LNCaP clone FGC (cell line): Measurements from ENCODE around the gene PALLD.

ENCODE experiments used
- DNase-seq: peaks from one replicate; pipeline ENCODE4 v3.0.0-alpha.2; 2011; ENCODE audit warnings: low read depth
- H3K4me3 ChIP-seq: 2 replicates; pipeline ENCODE4 v1.5.1; 2011; ENCODE audit warnings: mild to moderate bottlenecking, low read depth, low read length, control low read depth
- CTCF ChIP-seq: IDR thresholded peaks from 2 replicates; pipeline ENCODE4 v1.5.1; 2012; ENCODE audit warnings: mild to moderate bottlenecking; ENCODE audit not compliant: control insufficient read depth, insufficient read depth; ENCODE audit errors: extremely low read depth

The PALLD gene

GRCh38 chr4:168715896-168716295 lies 219.0 kb downstream of the PALLD start:
- H3K4me3 ChIP-seq = no peak overlapping the region
- no peak for DNase-seq
- no peak for TF ChIP-seq CTCF

DNA sequence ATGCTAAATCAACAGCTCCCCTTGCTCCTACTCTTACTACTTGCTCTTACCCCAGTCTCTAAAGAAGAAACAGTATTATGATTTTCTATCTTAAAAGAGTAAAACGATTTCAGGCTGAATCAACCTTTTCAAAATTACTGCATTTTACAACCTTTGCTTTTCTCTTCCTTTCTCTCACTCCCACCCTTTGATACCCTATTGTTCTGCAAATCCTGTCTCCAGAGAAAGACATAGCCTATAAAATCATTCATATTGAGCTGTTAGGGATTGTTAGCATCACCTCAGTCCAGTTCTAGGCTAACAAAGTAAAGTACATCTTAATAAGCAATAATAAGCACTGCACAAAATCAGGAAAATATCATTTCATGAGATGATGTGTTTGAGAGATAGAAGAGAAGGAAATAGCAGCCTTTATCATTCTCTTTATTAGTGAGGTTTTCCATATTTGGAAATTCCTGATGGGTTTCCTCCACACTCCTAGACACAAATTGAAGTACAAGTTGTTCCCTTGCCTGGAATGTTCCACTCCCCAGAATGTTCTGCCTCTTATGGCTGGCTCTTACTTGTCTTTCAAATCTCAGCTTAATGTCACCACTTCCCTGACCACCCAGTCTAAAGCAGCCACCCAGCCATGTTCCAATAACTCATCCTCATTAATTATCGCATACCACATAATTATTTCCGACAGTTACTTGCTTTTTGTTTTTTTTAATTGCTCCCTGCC lies 219.7 kb downstream of the PALLD start:
- no peak for DNase-seq
- no peak overlapping the region for H3K4me3 ChIP-seq
- no peak for TF ChIP-seq CTCF

DNA sequence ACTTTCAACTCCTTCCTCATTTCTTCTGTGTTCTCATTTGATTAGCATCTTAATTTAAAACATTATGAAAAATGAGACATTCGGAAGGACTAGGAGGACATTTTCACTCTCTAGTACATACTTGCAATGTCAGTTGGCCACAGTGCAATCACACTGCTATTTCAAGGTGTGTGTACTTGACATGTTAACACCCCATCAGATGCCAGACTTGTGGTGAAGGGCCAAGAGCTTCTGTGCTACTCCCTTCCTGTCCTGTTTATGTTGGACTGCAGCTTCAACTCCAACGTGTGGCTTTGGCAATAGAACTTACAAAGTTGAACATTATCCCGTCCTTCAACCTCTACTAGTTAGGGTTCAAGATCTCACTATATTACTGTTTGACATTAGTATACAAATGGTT lies 221.0 kb downstream of the PALLD start:
- DNase-seq = no peak

GRCh38 chr4:168719725-168720124 lies 222.9 kb downstream of the PALLD start:
- no peak for TF ChIP-seq CTCF
- H3K4me3 ChIP-seq = no peak overlapping the region
- DNase-seq = no peak

More for the DNA sequence above, 221.0 kb downstream of the PALLD start:
- H3K4me3 ChIP-seq = no peak overlapping the region
- no peak for TF ChIP-seq CTCF

DNA sequence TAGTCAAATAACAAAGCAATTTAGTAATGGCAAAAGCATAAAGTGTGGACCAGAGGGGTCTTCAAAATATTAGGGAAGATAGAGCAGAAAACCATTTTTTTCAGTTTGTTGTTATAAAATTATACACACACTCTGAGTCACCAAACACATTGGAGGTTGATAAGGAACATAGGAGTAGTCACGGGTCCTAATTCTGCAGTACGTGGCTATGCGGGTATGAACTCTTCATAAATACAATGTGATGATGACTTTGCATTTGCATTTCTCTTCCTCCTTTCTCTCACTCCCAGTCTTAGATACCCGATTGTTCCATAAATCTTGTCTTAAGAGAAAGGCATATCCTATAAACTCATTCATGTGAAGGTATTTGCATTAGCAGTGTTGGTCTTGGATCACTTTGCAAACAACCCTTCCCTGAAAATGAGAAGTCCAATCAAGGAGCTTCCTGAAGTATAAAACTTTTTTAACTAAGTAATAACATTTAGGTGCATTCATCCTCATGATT lies 223.6 kb downstream of the PALLD start:
- no peak overlapping the region for H3K4me3 ChIP-seq
- DNase-seq = no peak
- no peak for TF ChIP-seq CTCF

- no peak overlapping the region for H3K4me3 ChIP-seq
- TF ChIP-seq CTCF = no peak
These were observed 225.5 kb downstream of the PALLD start for GRCh38 chr4:168722391-168722790.

DNA sequence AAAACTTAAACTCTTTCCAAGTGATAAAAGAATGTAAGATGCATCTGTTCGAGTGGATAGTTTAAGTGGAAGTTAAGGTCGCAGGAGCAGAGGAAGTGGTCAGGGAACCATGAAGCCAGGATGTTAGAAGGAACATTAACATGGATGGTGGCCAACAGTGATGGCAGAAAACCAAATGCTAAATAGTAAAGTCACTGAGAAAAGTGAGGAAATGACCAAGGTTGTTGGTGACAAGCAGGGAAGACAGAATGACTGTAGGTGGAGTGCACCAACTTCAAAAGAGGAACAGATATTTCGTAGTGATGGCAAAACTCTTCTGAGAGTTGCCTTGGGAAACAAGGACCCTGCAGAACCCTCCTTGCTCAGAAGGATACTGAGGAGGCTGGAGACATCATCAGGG lies 226.2 kb downstream of the PALLD start:
- DNase-seq = no peak
- H3K4me3 ChIP-seq = no peak overlapping the region
- TF ChIP-seq CTCF = no peak

More at GRCh38 chr4:168722391-168722790, 225.5 kb downstream of the PALLD start:
- no peak for DNase-seq
